ENCODE data around the gene OSBPL10. TPM values are rescaled to one million over a fixed set of nuclear protein-coding genes. Genes with fewer than 3 reads are reported as not detected.

OSBPL10 gene
- total and polyA plus RNA-seq, 2 of the 8 experiments (the other 6 are each of a cell fraction or from before 2014, with no cell fraction given) = 26.2 to 86.7 TPM

- H3K9me3 ChIP-seq (ENCODE audit: insufficient read depth in 2 of 2, low read depth in 1 of 2, low read length in 1 of 2) = no peaks in the 10 kb centered on the region
- no peak overlapping the region for H3K4me3 ChIP-seq (ENCODE audit: extremely low read depth in 1 of 4, insufficient read depth in 2 of 4, low read depth in 3 of 4, low read length in 4 of 4)
- no peak overlapping the region for H3K27ac ChIP-seq (ENCODE audit: low read depth, low read length)
- H2BK120ac ChIP-seq (replicated peaks; ENCODE audit: low read depth, low read length) = no peak overlapping the region
- POLR2A ChIA-PET (ENCODE audit: partially characterized antibody) = interaction anchor here (1.6 kb wide), 1 partner anchor 11 kb away, joined by 5 read pairs; no protein-coding TSS in a partner anchor
- no peak overlapping the region for H2AK5ac ChIP-seq (ENCODE audit: low read depth, low read length)
- H3K14ac ChIP-seq (ENCODE audit: insufficient read length) = no peak overlapping the region
- no peaks in the 10 kb centered on the region for H4K20me1 ChIP-seq (replicated peaks in 1 of 2; ENCODE audit: control insufficient read depth in 1 of 2, insufficient read depth in 2 of 2, low read length in 2 of 2)
- no peak overlapping the region for H3K23ac ChIP-seq (ENCODE audit: insufficient read length)
- TF ChIP-seq TAF7 (optimal IDR thresholded peaks at IDR 0.05; ENCODE audit: borderline replicate concordance, low read depth, low read length) = no peak
- TF ChIP-seq JUN (IDR thresholded peaks at IDR 0.05; ENCODE audit: low read depth, low read length) = no peak
- TF ChIP-seq RAD21 (IDR thresholded peaks at IDR 0.05 in 1 of 2, conservative IDR thresholded peaks at IDR 0.05 in 1 of 2; ENCODE audit: low read depth in 2 of 2, low read length in 2 of 2) = no peak
- no peak for TF ChIP-seq SUZ12 (IDR thresholded peaks at IDR 0.05; ENCODE audit: low read length)
- TF ChIP-seq SP4 (IDR thresholded peaks at IDR 0.05; ENCODE audit: low read length) = no peak
- TF ChIP-seq BACH1 (IDR thresholded peaks at IDR 0.05; ENCODE audit: low read length) = no peak
- 93% methylated on average over 4 of the region's 4 CpGs; no CpG with 5 or more reads in 1 of the 2 experiments for WGBS, 2 experiments (ENCODE audit: extremely low coverage in 1 of 2, insufficient coverage in 1 of 2, insufficient read length in 1 of 2, insufficient replicate concordance in 2 of 2, low coverage in 1 of 2, low lambda C conversion rate in 2 of 2, missing lambda C conversion rate in 1 of 2)
- H3K56ac ChIP-seq (replicated peaks; ENCODE audit: insufficient read length, low read depth, low read length) = no peak overlapping the region
- peaks cover 0 to 9% (median 2%) of the 10 kb centered on the region in 4 experiments; a peak in 3 of 7 replicates for H3K4me1 ChIP-seq (replicated peaks in 1 of 4; ENCODE audit: control insufficient read depth in 3 of 4, insufficient read depth in 4 of 4, low read length in 3 of 4)
- no peak overlapping the region for H4K5ac ChIP-seq (ENCODE audit: insufficient read length, low read depth, low read length)
- CTCF ChIA-PET (ENCODE audit: partially characterized antibody) = interaction anchor here (2.2 to 3.7 kb wide), 2 partner anchors 8 to 11 kb away, joined by 17 to 19 read pairs; no protein-coding TSS in a partner anchor
- H3K9ac ChIP-seq (replicated peaks in 1 of 4; ENCODE audit: extremely low read depth in 1 of 4, low read depth in 3 of 4, low read length in 3 of 4) = no peak overlapping the region
- no peak for DNase-seq (ENCODE audit: low read depth in 1 of 2, low spot score in 2 of 2)
- no peak overlapping the region; the same call in 1 of the 2 replicates for H3K18ac ChIP-seq (ENCODE audit: extremely low read depth, low read length)
- H3K79me2 ChIP-seq (ENCODE audit: control insufficient read depth in 1 of 2, insufficient read depth in 2 of 2, low read length in 2 of 2) = peaks cover 0 to 11% of the 10 kb centered on the region in 2 experiments; a peak in 2 of 4 replicates
- H3K4ac ChIP-seq (replicated peaks; ENCODE audit: insufficient read length, low read depth, low read length) = no peak overlapping the region
- H2AFZ ChIP-seq (ENCODE audit: low read length) = no peak overlapping the region
- H3K27me3 ChIP-seq (replicated peaks in 1 of 4; ENCODE audit: control insufficient read depth in 3 of 4, extremely low read depth in 1 of 4, insufficient read depth in 3 of 4, low read length in 3 of 4) = no peaks in the 10 kb centered on the region
- H3K79me1 ChIP-seq (ENCODE audit: low read depth, low read length) = no peaks in the 10 kb centered on the region; the same call in 1 of the 2 replicates
- H3K36me3 ChIP-seq (ENCODE audit: control insufficient read depth in 2 of 4, insufficient read depth in 4 of 4, low read length in 3 of 4) = no peaks in the 10 kb centered on the region; a peak in 1 of 8 replicates
- no peak overlapping the region for H4K8ac ChIP-seq (ENCODE audit: extremely low read depth, insufficient read depth, low read length)
- H4K91ac ChIP-seq (replicated peaks; ENCODE audit: insufficient read length, low read length) = no peak overlapping the region
- no peak overlapping the region for H2BK20ac ChIP-seq (ENCODE audit: low read length)
- no peak overlapping the region for H2BK12ac ChIP-seq (ENCODE audit: low read depth, low read length)
- FAIRE-seq = no peak
- H2BK5ac ChIP-seq (ENCODE audit: low read depth, low read length) = no peak overlapping the region
- no peak overlapping the region for H3K4me2 ChIP-seq (ENCODE audit: insufficient read depth in 1 of 2, low read depth in 2 of 2, low read length in 2 of 2)
- no peaks in the 10 kb centered on the region for H3K23me2 ChIP-seq (ENCODE audit: low read depth, low read length)
- H2BK15ac ChIP-seq (ENCODE audit: low read length) = no peak overlapping the region
These were observed 255.1 kb downstream of the OSBPL10 start for GRCh38 chr3:31725976-31726375.
